Rectal smooth muscle tissue (tissue), 1 donor: ENCODE measurements around the gene STX8.

ENCODE experiments used
- H3K27ac ChIP-seq: one replicate; pipeline ENCODE4 v1.7.0; 2013; ENCODE audit warnings: low read depth, low read length, inconsistent platforms
- H3K27me3 ChIP-seq: one replicate; pipeline ENCODE4 v1.7.0; 2013; ENCODE audit warnings: low read length; ENCODE audit not compliant: control insufficient read depth, insufficient read depth
- H3K36me3 ChIP-seq: one replicate; pipeline ENCODE4 v1.7.0; 2013; ENCODE audit warnings: low read length; ENCODE audit not compliant: control insufficient read depth, insufficient read depth
- H3K4me1 ChIP-seq: one replicate; pipeline ENCODE4 v1.7.0; 2013; ENCODE audit warnings: low read length; ENCODE audit not compliant: control insufficient read depth, insufficient read depth
- H3K4me3 ChIP-seq: one replicate; pipeline ENCODE4 v1.7.0; 2013; ENCODE audit warnings: low read length
- H3K9ac ChIP-seq: one replicate; pipeline ENCODE4 v1.7.0; 2013; ENCODE audit warnings: low read length

Gene STX8

DNA sequence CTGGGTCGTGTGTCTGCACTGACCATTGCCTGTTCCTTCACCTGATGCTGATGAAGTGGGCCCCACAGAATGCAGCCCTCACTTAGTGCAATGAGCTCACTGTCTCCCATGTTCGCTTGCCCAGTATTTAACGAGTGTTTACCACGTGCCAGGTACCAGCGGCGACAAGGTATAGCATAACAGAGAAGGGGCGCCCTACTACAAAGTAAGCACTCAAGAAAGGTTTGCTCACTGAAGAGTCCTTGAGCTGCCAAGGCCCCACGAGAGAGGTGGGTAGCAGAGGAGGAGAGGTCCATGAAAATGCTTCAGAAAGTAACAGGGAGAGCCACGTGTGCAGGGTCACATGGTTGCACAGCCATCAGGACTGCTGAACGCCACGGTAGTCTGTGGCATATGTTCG lies 324.3 kb downstream of the STX8 start:
- no peaks in the 10 kb centered on the region for H3K27me3 ChIP-seq

DNA sequence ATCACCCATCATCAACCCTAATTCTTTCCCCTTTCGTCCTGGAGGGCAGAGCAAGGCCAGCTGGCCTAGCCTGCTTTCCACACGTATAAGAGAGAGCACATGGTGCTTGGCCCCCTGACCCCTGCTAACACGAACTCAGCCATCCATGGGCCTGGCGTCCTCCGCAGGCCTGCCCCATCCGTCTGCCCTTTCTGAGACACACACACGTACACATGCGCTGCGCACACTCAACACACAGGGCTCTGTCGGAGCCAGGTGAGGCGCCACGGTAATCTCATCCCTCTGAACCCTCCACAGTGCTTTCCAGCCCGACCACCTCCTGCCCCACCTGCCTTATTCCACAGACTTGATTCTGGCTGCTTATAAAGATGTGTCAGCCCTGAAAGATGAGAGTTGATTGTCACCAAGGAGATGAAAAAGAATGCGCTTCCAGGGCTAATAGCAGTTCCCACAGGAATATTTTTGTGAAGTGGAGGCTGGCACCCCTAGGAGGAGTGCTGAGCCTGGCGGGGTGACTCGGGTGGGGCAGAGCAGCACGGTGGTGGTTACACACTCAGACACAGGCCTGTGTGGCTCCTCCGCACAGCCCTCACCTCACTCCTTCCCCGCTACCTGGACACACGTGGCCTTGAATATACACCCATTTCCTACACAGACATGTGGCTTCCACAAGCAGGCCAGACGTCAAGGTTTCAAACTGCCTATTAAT lies 326.2 kb downstream of the STX8 start:
- Histone ChIP-seq H3K9ac (no peak overlapping the region), H3K4me1 (peaks cover 10% of the 10 kb centered on the region), H3K27ac (no peak overlapping the region), H3K27me3 (no peaks in the 10 kb centered on the region), H3K4me3 (no peak overlapping the region), H3K36me3 (peaks cover 4% of the 10 kb centered on the region)

More for the DNA sequence above, 324.3 kb downstream of the STX8 start:
- H3K36me3 ChIP-seq = peaks cover 4% of the 10 kb centered on the region
- H3K4me3 ChIP-seq = no peak overlapping the region
- no peak overlapping the region for H3K9ac ChIP-seq
- H3K4me1 ChIP-seq = peaks cover 4% of the 10 kb centered on the region
- no peak overlapping the region for H3K27ac ChIP-seq

DNA sequence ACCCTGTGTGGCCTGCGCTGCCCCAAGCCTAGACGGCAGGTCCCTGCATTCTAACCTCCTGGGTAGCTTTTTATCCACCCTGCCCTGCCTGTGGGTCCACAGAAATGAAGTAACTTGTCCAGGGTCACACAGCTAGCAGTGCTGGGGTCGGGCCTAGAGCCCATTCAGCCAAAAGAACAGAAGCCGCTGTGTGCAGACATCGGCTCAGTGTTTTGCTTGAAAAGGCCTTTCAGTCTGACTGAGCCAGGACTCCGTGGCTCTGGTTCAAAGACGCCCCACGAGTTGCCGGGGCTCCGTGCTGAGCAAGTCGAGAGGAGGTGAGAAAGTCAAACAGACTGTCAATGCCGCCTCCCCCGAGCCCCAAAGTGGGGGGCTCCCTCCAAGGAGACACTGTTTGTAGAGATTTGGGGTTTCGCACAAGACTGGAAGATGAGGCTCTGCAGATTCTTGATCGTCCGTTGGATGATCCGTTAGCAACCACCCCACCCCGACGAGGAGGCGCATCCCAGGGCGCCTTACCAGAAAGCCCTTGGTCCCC lies 328.1 kb downstream of the STX8 start:
- peak overlapping the region; percentile 47 for H3K27ac ChIP-seq
- H3K4me3 ChIP-seq = no peak overlapping the region
- no peak overlapping the region for H3K9ac ChIP-seq

DNA sequence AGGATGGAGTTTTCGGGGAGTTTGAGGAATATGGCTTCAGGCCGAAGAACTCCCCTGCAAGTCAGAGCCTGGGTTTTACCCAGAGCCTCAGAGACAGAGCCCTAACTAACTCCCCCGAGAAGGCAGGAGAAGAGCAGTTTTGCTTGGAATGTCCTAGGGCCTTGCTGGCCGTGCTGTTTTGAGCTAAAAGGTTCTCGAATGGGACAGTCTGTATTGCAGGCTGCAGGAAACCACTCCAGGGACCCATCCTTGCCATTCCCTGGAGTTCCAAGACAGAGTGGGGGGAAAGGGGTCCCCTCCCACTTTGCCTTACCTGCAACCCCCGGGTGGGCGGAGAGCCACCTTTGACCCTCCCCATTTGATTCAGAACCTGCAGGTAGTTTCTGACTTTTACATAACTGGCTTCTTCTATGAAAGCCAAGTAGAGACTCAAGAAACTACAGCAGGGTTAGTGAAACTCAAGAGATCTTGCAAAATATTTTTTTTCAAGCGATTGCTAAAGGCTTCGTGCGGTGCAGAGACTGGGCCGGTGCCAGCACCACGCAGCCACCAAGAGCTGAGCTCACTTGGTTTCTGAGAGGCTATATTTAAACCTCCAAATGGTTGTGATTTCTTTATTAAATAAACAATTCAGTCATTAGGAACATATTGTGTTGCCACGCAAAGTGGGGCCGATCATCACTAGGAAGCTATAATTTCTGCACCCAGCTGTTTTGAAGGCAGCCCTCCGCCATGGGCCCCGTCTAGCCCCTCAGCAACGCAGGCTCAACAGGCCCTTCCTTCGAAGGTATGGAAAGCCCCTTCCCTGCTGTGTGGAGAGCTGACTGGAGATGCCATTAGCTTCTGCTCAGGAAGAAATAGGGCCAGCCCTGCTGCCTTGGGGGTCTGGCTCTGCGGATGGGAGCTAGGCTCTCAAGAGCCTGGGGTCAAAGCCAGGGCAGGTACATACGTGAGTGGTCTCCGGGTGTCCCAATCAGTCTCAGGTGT lies 331.3 kb downstream of the STX8 start:
- no peak overlapping the region for H3K9ac ChIP-seq
- H3K27ac ChIP-seq = peak overlapping the region; percentile 60
- no peaks in the 10 kb centered on the region for H3K27me3 ChIP-seq
- peaks cover 4% of the 10 kb centered on the region for H3K36me3 ChIP-seq
- no peak overlapping the region for H3K4me3 ChIP-seq
- H3K4me1 ChIP-seq = peaks cover 35% of the 10 kb centered on the region

More for the DNA sequence above, 328.1 kb downstream of the STX8 start:
- Histone ChIP-seq H3K27me3 (no peaks in the 10 kb centered on the region), H3K36me3 (peaks cover 4% of the 10 kb centered on the region), H3K4me1 (peaks cover 16% of the 10 kb centered on the region)

DNA sequence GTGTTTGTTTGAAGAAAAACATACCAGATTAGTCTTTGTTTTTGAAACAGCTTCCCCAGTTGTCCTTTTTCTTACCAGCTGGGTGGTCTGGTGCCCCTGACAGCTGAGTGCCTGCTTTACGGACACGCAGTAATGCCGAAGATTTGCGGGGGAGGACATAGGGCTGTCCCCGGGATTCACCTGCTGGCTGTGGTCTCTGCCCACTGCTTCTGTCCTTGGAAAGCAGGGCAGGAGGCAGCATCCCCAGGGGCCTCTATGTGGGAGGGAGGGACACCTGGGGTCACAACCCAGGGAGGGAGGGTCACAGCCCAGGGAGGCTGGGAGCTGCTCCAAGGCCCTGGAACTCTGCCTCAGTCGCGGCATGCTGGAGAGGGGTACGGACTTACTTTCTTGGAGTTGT lies 332.6 kb downstream of the STX8 start:
- H3K4me1 ChIP-seq = peaks cover 41% of the 10 kb centered on the region
- no peak overlapping the region for H3K4me3 ChIP-seq
- H3K36me3 ChIP-seq = peaks cover 4% of the 10 kb centered on the region
- no peak overlapping the region for H3K9ac ChIP-seq
- no peaks in the 10 kb centered on the region for H3K27me3 ChIP-seq
- peak overlapping the region; percentile 40 for H3K27ac ChIP-seq

DNA sequence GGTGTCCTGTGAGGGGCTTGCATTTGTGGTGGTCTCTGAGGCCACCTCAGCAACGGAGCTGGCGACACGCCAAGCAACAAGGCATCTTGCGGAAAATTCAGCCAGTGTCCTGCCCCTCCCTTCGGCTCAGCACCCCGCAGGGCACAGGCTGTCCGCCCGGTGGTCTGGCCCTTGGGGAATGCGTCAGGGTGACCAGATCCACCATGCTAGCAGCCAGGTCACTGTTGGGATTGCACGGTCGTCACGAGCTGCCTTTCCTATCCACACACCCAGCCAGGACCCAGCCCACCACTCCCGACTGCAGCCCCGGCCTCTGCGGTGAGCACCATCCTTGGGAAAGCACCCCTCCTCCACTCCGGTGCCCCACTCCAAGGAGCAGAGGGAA lies 333.1 kb downstream of the STX8 start:
- H3K9ac ChIP-seq = no peak overlapping the region
- H3K4me3 ChIP-seq = no peak overlapping the region
- no peaks in the 10 kb centered on the region for H3K27me3 ChIP-seq
- H3K36me3 ChIP-seq = no peaks in the 10 kb centered on the region
- peaks cover 41% of the 10 kb centered on the region for H3K4me1 ChIP-seq
- peak overlapping the region; percentile 40 for H3K27ac ChIP-seq

DNA sequence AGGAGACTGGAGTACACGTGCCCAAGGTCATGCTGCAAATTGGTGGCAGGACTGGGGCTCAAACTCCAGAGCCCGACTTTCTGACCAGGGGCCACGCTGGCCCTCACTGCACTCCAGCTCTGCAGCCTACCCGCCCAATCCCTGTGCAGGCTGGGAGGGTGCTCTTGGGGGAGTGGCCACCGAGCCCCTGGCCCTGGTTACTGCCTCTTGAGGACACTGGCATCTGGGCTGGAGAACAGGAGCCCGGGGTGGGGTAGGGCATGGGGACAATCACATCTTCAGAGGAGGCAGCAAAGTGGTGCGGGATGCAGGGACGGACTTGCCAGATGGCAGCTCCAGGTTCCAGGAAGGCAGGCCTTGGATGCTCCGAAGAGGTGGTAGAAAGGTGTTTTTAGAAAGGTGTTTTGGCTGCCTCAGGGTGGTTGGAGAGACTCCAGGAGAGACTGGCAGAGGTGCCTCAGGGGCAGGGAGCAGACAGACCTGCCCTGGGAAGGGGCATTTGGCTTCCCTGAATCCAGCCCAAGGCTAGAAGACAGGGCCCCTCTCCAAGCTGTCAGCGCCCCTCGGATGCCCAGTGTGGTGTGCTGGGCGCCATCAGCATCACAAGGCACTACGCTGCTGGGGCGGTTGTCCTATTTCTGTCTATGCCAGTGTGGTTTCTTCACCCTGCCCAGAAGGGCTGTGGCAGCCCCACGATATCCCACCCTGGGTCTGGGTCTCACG lies 333.7 kb downstream of the STX8 start:
- H3K27me3 ChIP-seq = no peaks in the 10 kb centered on the region
- no peak overlapping the region for H3K4me3 ChIP-seq
- no peak overlapping the region for H3K9ac ChIP-seq
- peak overlapping the region; percentile 99 for H3K27ac ChIP-seq
- H3K36me3 ChIP-seq = no peaks in the 10 kb centered on the region
- H3K4me1 ChIP-seq = peaks cover 38% of the 10 kb centered on the region

DNA sequence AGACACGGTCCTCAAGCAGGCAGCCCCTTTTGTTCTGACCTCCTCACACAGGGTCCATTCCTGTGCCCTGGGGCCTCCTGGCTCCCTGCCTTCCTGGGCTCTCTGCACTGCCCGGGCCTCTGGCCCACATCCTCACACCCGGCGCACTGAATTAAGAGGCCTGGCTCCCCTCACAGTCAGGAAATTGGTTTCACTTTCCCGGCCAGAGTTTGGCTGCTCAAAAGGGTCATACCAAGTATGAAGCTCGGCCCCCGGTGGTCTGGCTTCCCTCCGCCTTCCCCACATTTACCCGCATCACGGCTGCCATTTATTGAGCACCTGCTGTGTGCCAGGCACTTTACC lies 334.3 kb downstream of the STX8 start:
- no peak overlapping the region for H3K9ac ChIP-seq
- peak overlapping the region; percentile 99 for H3K27ac ChIP-seq
- peak overlapping the region; percentile 16 for H3K4me3 ChIP-seq
- H3K4me1 ChIP-seq = peaks cover 37% of the 10 kb centered on the region
- H3K27me3 ChIP-seq = no peaks in the 10 kb centered on the region
- no peaks in the 10 kb centered on the region for H3K36me3 ChIP-seq

DNA sequence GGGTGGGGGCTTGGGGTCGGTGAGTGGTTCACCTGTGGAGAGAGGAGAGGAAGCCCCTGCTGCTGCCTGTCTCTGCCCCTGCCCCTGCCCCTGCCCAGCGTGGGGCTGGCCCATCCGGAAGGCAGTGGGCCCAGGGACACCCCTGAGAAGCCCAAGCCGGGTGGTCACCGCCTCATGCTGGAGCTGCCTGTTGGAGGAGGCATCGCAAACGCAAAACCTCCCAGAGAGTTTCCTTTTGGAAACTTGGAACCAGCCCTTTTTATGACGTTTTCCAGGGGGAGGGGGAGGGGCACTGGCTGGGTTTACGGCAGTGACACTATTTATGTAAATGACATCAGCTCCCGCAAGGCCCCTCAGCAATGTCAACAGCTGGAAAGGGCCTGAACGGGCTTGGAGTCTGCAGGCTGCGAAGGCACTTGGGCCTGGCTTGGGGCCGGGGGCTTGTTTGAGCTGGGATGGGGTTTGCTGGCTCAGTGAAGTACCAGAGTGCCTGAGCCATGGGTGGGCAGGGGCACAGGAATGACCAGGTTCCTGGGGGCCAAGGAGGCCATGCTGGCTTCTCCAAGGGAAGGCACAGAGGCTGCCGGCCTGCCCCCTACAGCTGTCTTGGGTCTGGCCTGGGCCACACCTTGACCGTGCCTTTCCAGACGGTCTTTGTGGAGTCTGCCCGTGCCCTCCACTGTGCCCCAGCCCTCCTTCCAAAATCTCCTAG lies 334.8 kb downstream of the STX8 start:
- Histone ChIP-seq H3K4me1 (peaks cover 37% of the 10 kb centered on the region), H3K27me3 (no peaks in the 10 kb centered on the region), H3K27ac (peak overlapping the region; percentile 99), H3K4me3 (peak overlapping the region; percentile 66), H3K36me3 (no peaks in the 10 kb centered on the region), H3K9ac (peak overlapping the region; percentile 75)

DNA sequence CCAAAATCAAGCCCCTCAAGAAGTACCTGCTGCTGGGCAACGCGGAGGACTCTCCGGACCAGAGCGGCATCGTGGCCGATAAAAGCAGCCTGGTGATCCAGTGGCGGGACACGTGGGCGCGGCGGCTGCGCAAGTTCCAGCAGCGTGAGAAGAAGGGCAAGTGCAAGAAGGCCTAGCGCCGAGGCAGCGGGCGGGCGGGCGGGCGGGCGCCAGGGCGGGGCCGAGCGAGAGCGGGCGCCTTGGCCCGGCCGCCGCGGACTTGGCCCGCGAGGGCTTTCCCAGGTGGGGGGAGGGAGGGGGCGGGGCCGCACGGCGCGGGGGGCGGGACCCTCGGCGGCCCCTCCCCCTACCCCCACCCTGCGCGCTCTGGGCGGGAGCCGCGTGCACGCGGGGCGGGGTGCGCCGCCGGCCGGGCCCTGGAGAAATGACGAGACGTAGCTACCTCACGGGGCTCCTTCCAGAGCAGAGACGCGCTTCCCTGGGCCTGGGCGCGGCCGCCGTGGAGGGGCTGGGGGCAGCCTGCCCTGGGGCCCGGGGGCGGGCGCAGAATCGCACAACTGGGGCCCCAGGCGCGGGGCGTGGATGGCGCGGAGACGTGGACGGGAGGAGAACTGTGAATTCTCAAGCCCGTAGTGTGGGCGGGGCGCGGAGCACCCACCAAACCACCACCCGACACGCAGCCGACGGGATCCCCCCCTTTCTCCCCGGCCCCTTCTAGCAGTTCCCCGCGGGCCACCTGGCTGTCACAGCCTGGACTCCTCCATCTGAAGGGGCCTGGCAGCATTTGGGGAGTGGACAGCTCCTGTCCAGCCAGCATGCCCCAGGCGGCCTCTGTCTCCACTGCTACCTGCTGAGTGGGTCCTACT lies 335.6 kb downstream of the STX8 start:
- Histone ChIP-seq H3K36me3 (no peaks in the 10 kb centered on the region), H3K4me3 (peak overlapping the region; percentile 73), H3K27me3 (no peaks in the 10 kb centered on the region), H3K4me1 (peaks cover 37% of the 10 kb centered on the region), H3K27ac (peak overlapping the region; percentile 99), H3K9ac (peak overlapping the region; percentile 75)

DNA sequence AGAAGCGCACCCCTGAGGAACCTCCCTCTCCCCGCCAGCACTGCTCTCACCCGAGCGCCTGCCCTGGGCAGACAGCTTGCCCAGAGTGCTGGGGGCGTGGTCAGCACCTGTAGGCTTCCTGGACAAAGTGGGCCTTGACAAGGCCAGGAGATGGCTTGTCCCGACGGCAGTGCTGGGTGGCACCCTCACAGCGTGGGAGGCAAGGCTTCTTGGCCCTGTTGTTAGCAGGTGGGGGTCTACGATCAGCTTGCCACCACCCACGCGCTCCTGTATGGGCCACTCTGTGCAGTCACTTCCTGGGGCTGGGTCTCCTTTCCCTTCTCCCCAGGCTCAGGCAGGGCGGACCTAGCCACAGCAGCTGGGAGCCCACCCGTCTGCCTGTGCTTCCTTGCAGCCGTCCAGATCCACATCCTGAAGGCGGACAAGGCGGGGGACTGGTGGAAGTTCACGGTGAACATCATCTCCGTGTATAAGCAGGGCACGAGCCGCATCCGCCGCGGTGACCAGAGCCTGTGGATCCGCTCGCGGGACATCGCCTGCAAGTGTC lies 336.3 kb downstream of the STX8 start:
- Histone ChIP-seq H3K36me3 (no peaks in the 10 kb centered on the region), H3K4me1 (peaks cover 32% of the 10 kb centered on the region), H3K9ac (peak overlapping the region; percentile 32), H3K27ac (peak overlapping the region; percentile 86), H3K27me3 (no peaks in the 10 kb centered on the region), H3K4me3 (peak overlapping the region; percentile 73)
